ENCODE results near the gene ZNF746.

The ZNF746 gene

DNA sequence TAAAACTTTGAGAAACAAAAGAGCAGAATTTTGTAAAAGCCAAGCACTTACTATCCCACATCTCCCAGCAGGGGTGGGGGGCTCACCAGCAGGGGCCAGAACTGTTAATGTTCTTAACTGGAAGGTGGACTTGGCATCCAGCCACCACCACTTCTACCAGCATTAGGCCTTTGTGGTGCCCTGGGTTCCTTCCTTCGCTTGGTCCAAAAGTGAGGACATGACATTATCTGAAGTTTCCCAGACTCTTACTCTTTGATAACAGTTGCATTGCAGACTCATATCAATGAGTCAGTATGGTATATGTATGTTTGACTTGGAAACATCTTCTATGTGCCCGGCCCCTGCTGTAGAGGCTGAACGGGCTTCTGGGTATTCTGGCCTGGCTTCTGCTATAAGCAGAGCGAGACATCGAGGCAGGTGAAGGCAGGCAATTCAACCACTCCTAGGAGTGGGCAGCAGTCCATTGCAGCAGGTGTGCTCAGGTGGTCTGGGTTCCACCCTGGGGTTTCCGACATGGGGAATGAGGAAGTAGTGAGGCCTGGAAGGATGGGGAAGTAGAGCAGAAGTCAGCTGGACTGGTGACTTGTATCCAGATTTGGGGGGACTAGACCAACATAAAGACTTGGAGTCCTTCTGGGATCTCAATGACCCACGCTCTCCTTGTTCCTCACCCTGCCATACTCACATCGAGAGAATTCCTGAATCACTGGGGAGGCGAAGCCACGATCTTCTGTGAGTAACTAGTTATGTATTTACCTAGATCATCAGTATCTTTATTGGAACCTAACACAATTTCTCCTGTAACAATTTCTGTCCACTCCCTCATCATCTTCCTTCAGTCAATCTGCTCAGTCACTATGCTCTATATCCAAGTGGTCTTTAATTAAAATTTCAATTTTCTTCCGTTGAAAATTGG, 40.8 kb downstream of the ZNF746 start:
- TF ChIP-seq, protein P1, sequence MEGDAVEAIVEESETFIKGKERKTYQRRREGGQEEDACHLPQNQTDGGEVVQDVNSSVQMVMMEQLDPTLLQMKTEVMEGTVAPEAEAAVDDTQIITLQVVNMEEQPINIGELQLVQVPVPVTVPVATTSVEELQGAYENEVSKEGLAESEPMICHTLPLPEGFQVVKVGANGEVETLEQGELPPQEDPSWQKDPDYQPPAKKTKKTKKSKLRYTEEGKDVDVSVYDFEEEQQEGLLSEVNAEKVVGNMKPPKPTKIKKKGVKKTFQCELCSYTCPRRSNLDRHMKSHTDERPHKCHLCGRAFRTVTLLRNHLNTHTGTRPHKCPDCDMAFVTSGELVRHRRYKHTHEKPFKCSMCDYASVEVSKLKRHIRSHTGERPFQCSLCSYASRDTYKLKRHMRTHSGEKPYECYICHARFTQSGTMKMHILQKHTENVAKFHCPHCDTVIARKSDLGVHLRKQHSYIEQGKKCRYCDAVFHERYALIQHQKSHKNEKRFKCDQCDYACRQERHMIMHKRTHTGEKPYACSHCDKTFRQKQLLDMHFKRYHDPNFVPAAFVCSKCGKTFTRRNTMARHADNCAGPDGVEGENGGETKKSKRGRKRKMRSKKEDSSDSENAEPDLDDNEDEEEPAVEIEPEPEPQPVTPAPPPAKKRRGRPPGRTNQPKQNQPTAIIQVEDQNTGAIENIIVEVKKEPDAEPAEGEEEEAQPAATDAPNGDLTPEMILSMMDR (IDR thresholded peaks at IDR 0.05; ENCODE audit: low read depth, low read length), result no peak
- peaks cover 23% of the 10 kb centered on the region for H3K36me3 ChIP-seq
- no peak for DNase-seq

DNA sequence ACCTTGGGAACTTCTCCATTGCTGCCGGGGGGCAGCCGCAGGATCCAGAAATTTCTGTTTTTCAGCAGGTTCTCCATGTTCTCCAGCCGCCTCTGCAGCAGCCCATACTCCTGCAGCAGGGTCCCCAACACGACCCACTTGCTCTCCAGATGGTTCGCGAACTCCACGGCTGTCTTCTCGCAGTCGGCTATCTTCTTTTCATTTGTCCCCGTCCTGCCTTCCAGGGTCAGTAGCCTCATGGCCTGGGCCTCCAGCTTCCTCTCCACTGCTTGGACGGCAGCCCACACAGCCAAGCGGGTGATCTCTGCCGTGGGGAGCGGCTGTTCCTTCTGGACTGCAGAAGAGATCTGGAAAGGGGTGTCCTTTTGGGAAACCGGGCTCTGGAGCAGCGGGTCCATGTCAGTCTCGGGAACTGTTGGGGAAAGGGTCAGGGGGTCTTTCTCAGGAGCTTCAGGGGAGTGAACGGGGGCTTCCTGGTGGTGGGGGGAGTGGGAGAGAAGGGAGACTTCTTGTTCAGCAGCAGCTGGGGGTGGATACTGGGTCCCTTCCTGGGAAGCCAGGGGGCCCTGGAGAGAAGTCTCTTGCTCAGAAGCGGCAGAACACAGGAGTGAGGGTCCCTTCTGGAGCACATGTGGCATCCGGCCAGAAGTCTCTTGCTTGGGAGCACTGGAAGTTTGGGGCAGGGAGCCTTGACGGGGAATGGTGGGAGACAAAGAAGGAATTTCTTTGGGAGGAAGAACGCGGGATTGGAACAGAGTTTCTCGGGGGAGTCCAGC, 42.2 kb downstream of the ZNF746 start:
- H3K9me3 ChIP-seq (ENCODE audit: severe bottlenecking), result no peaks in the 10 kb centered on the region
- no peak overlapping the region for H3K27ac ChIP-seq
- H3K4me3 ChIP-seq (ENCODE audit: low read depth, low read length), result no peak overlapping the region
- TF ChIP-seq, protein P1 (IDR thresholded peaks at IDR 0.05; ENCODE audit: low read depth, low read length), result no peak
- peaks cover 28% of the 10 kb centered on the region for H3K36me3 ChIP-seq
- DNase-seq, result no peak
- H3K27me3 ChIP-seq (ENCODE audit: insufficient read depth, low read depth, severe bottlenecking), result peaks cover 3% of the 10 kb centered on the region

More for the DNA sequence above, 40.8 kb downstream of the ZNF746 start:
- Histone ChIP-seq H3K9me3 (ENCODE audit: severe bottlenecking) (no peaks in the 10 kb centered on the region), H3K27me3 (ENCODE audit: insufficient read depth, low read depth, severe bottlenecking) (peaks cover 10% of the 10 kb centered on the region), H3K27ac (no peak overlapping the region), H3K4me3 (ENCODE audit: low read depth, low read length) (no peak overlapping the region)

DNA sequence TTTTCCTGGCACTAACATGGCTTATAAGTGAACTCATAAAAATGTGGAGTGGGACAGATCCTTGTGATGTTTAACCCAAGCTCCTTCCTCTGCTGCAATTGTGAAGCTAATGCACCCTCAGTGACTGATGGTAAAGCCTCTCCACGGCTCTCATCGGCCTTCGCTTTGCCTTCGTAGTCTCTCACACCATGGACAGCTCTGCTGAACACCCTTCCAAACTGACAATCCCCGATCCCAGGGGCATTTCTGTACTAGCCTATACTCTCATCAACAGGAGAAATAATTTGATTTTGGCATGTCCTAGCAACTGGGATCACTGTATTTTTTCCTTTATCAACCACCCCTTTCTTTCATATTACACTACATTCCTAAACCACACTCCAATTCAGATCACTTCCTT, 42.9 kb downstream of the ZNF746 start:
- DNase-seq, result no peak
- Histone ChIP-seq H3K36me3 (peaks cover 34% of the 10 kb centered on the region), H3K4me3 (ENCODE audit: low read depth, low read length) (no peak overlapping the region), H3K27ac (no peak overlapping the region), H3K27me3 (ENCODE audit: insufficient read depth, low read depth, severe bottlenecking) (peaks cover 3% of the 10 kb centered on the region), H3K9me3 (ENCODE audit: severe bottlenecking) (no peaks in the 10 kb centered on the region)
- TF ChIP-seq, protein P1 (IDR thresholded peaks at IDR 0.05; ENCODE audit: low read depth, low read length), result no peak

DNA sequence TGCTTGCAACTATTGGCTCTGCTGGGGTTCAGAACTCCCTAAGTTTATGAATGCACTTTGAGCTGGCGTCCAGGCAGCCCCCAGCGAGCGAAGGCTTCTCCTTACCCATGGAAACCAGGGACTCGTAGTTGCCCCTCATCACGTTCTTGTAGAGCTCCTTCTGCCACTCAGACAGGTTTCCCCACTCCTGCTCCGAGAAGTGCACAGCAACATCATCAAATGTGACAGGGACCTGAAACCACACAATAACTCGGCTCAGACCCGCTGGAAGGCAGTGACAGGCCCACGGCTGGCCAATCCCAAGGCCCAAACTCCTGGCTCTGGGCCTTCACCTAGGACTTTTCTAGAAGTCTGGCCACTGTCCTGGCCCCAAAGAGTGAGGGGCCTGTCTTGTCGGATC, 43.6 kb downstream of the ZNF746 start:
- H3K4me3 ChIP-seq (ENCODE audit: low read depth, low read length), result no peak overlapping the region
- no peaks in the 10 kb centered on the region for H3K9me3 ChIP-seq (ENCODE audit: severe bottlenecking)
- no peak for DNase-seq
- peaks cover 3% of the 10 kb centered on the region for H3K27me3 ChIP-seq (ENCODE audit: insufficient read depth, low read depth, severe bottlenecking)
- H3K36me3 ChIP-seq, result peaks cover 36% of the 10 kb centered on the region
- TF ChIP-seq, protein P1 (IDR thresholded peaks at IDR 0.05; ENCODE audit: low read depth, low read length), result no peak
- no peak overlapping the region for H3K27ac ChIP-seq

DNA sequence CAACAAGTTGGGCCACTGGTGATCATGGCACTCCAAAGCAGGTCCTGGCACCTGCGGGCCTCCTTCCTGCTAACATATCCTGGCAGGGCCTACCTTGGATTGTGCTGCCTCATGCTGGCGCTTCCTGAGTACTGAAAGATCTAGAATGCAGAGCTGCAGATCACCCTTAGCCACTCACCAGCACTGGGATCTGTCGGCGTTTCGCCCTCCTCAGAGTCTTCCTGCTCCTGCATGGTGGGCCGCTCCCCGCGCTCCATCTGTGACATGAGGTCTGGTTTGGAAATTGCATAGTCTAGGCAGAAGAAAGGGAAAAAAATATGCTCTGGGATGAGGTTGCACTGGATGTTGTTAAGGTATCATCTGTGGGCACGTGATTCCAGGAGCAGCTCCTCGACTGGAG, 46.8 kb downstream of the ZNF746 start:
- DNase-seq, result no peak
- Histone ChIP-seq H3K4me3 (ENCODE audit: low read depth, low read length) (no peak overlapping the region), H3K9me3 (ENCODE audit: severe bottlenecking) (no peaks in the 10 kb centered on the region), H3K27me3 (ENCODE audit: insufficient read depth, low read depth, severe bottlenecking) (no peaks in the 10 kb centered on the region), H3K27ac (no peak overlapping the region), H3K36me3 (peaks cover 33% of the 10 kb centered on the region)
- TF ChIP-seq, protein P1 (IDR thresholded peaks at IDR 0.05; ENCODE audit: low read depth, low read length), result no peak
